Lower lobe of right lung (tissue), 2 donors: ENCODE data around the gene MTX3. TPM values are rescaled to one million over a fixed set of nuclear protein-coding genes. Genes with fewer than 3 reads are reported as not detected.

Experiments used
- ATAC-seq, 2 donors: fragments of 200-7000 bp; cut with Tn5 transposase; one replicate each; pipeline ENCODE4 v1.9.1; 2020 to 2022; ENCODE audit warnings: mild to moderate bottlenecking in 2 of 2, moderate library complexity in 2 of 2
- DNase-seq: peaks from one replicate; pipeline ENCODE4 v3.0.0-alpha.2; 2020
- H3K27ac ChIP-seq: fragments of 200-600 bp; one replicate; pipeline ENCODE4 v1.8.0; 2022
- H3K27me3 ChIP-seq: fragments of 200-600 bp; one replicate; pipeline ENCODE4 v1.8.0; 2022; ENCODE audit warnings: low read depth
- H3K36me3 ChIP-seq: fragments of 200-600 bp; one replicate; pipeline ENCODE4 v1.8.0; 2022; ENCODE audit warnings: mild to moderate bottlenecking
- H3K4me1 ChIP-seq: fragments of 200-600 bp; one replicate; pipeline ENCODE4 v1.8.0; 2022
- H3K4me3 ChIP-seq: fragments of 200-600 bp; one replicate; pipeline ENCODE4 v1.8.0; 2022; ENCODE audit warnings: mild to moderate bottlenecking
- H3K9me3 ChIP-seq: fragments of 200-600 bp; one replicate; pipeline ENCODE4 v1.8.0; 2022
- CTCF ChIP-seq: fragments of 200-600 bp; IDR thresholded peaks from one replicate; pipeline ENCODE4 v1.8.0; 2022; ENCODE audit warnings: antibody characterized with exemption, mild to moderate bottlenecking
- intact Hi-C: fragments of 100-400 bp; cut with DNase I; formaldehyde crosslinking; loops from one replicate; pipeline ENCODE4 v1.11.0; 2022
- total RNA-seq: library from RNA; stranded (reverse); fragmentation: NEBNext Ultra II Directional; extraction: Animal tissue kit (Norgen Biotek cat#: 25700); gene quantifications from one replicate; pipeline ENCODE4 v1.2.1, GENCODE V29; 2021
- donor health status: DM: no; HTN: yes; CAD: no; lungs with severe emphysema.

The MTX3 gene
- total RNA-seq, 1 donor from 2014 or later, result 13.5 TPM

GRCh38 chr5:79936002-79936645 lies 54.9 kb downstream of the MTX3 start:
- Histone ChIP-seq H3K4me3 (no peak overlapping the region), H3K27me3 (no peaks in the 10 kb centered on the region), H3K9me3 (peaks cover 4% of the 10 kb centered on the region), H3K27ac (no peak overlapping the region), H3K36me3 (no peaks in the 10 kb centered on the region), H3K4me1 (no peaks in the 10 kb centered on the region)
- TF ChIP-seq CTCF, result no peak
- intact Hi-C loops, result no loop called here
- DNase-seq, result no peak
- peak in 1 of 2 donors; percentile 33 for ATAC-seq

- Histone ChIP-seq H3K4me3 (no peak overlapping the region), H3K27me3 (no peaks in the 10 kb centered on the region), H3K36me3 (no peaks in the 10 kb centered on the region), H3K9me3 (peaks cover 4% of the 10 kb centered on the region), H3K27ac (no peak overlapping the region), H3K4me1 (no peaks in the 10 kb centered on the region)
- intact Hi-C loops, result no loop called here
- ATAC-seq (no peak), DNase-seq (no peak)
- TF ChIP-seq CTCF, result no peak
Measured at GRCh38 chr5:79934681-79935080, 56.4 kb downstream of the MTX3 start.

GRCh38 chr5:79932510-79933504 lies 58.3 kb downstream of the MTX3 start:
- H3K4me1 ChIP-seq, result no peaks in the 10 kb centered on the region
- peaks cover 4% of the 10 kb centered on the region for H3K9me3 ChIP-seq
- ATAC-seq (no peak), DNase-seq (no peak)
- H3K27me3 ChIP-seq, result no peaks in the 10 kb centered on the region
- no peak overlapping the region for H3K4me3 ChIP-seq
- H3K27ac ChIP-seq, result no peak overlapping the region
- no peak for TF ChIP-seq CTCF
- no peaks in the 10 kb centered on the region for H3K36me3 ChIP-seq
- intact Hi-C loops, result no loop called here

- H3K27ac ChIP-seq, result no peak overlapping the region
- no peak for ATAC-seq
- H3K4me1 ChIP-seq, result no peaks in the 10 kb centered on the region
- H3K27me3 ChIP-seq, result no peaks in the 10 kb centered on the region
- H3K9me3 ChIP-seq, result peaks cover 4% of the 10 kb centered on the region
- DNase-seq, result no peak
- TF ChIP-seq CTCF, result no peak
- intact Hi-C loops, result no loop called here
- no peak overlapping the region for H3K4me3 ChIP-seq
- H3K36me3 ChIP-seq, result no peaks in the 10 kb centered on the region
Measured at GRCh38 chr5:79931866-79932265, 59.2 kb downstream of the MTX3 start.

GRCh38 chr5:79931409-79931808 lies 59.7 kb downstream of the MTX3 start:
- DNase-seq (no peak), ATAC-seq (no peak)
- H3K9me3 ChIP-seq, result peaks cover 4% of the 10 kb centered on the region
- TF ChIP-seq CTCF, result no peak
- no peaks in the 10 kb centered on the region for H3K36me3 ChIP-seq
- H3K4me3 ChIP-seq, result no peak overlapping the region
- H3K27me3 ChIP-seq, result no peaks in the 10 kb centered on the region
- H3K27ac ChIP-seq, result no peak overlapping the region
- no peaks in the 10 kb centered on the region for H3K4me1 ChIP-seq
- intact Hi-C loops, result no loop called here
